ACHN (cell line): ENCODE data around the gene WDR18.

Experiments
- DNase-seq: peaks from one replicate; pipeline ENCODE4 v3.0.0-alpha.2; 2015
- in situ Hi-C: cut with HindIII; loops from 2 replicates; pipeline ENCODE4 v1.10.0; 2017; ENCODE audit warnings: low sequenced_read_pairs, low pct_ligation_motif_present, low pct_unique_long_range_greater_than_20kb

Gene WDR18

DNA sequence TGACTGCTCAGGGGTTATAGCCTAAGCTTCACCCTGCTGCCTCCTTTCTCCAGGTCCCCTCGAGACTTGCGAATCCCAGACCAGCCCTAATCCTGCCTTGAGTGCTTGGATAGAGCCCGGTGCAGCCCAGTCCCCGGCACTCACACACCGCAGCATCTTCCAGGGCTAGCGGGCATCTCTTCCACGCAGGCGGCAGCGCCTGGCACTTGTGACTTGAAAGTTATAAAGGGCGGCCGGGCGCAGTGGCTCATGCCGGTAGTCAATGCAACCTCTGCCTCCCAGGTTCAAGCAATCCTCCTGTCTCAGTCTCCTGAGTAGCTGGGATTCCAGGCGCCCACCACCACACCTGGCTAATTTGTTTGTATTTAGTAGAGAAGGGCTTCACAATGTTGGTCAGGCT, 1.9 kb downstream of the WDR18 start:
- in situ Hi-C loops, result no loop called here

DNA sequence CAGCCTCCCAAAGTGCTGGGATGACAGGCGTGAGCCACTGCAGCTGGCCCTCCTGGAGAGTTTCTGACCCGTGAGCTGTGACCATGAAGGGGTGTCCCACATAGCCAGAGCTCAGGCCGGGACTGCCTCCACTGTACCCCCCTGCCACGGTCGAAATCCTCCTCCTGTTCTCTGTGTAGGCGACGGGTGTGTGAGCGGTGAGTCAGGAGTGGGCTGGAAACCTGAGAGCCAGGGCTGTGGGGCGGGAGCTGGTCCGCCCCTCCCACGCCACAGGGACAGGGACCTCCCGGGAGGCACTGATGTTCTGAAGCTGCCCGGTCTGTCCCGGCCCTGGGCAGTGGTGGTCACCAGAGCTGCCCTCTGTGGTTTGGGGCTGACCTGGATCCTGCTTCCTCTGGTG, 3.9 kb downstream of the WDR18 start:
- in situ Hi-C loops, result no loop called here
- no peak for DNase-seq

More for the DNA sequence above, 1.9 kb downstream of the WDR18 start:
- no peak for DNase-seq

DNA sequence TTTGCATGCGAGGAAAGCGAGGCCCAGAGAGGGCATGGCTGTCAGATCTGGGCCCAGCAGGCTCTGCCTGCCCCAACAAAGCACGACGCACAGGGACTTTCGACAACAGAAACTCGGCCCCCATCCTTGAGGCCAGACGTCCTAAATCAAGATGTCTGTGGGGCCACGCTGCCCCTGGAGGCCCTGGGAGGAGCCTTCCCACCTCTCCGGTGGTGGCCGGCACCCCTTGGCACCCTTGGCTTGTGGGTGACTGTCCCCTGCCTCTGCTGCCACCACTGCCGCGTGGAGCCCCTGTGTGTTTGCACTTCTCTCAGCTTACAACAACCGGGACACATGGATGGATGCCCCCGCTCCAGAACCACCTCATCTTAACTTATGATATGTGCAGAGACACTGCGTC, 4.4 kb downstream of the WDR18 start:
- in situ Hi-C loops, result no loop called here

DNA sequence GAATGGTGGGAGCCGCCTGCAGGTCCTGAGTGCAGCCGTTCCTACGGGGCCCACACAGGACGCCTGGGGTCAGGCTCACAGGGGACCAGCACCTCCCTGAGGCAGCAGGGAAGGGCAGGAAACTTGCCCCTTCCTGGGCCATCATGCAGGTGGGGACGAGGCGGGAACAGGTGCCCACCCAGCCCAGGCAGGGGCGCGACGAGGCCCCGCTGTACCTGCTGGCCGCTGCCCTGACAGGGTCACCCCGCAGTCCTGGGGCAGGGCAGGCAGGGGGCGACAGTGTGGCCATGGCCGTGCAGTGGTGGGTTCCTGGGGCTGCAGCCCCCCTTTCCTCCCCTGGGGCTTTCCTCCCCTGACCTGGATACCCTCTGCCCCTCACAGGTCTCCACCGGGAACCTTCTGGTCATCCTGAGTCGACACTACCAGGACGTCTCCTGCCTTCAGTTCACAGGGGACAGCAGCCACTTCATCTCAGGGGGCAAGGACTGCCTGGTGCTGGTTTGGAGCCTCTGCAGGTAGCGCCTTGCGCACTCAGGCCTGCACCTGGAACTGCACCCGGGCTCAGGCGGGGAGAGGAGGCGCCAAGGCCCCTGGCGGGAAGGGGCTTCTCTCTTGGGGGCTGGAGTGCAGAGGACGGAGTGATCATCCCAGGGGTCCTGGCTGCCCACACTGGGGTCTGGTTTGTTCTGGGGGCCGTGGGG, 5.4 kb downstream of the WDR18 start:
- in situ Hi-C loops, result no loop called here
- no peak for DNase-seq

More for the DNA sequence above, 4.4 kb downstream of the WDR18 start:
- DNase-seq, result no peak

DNA sequence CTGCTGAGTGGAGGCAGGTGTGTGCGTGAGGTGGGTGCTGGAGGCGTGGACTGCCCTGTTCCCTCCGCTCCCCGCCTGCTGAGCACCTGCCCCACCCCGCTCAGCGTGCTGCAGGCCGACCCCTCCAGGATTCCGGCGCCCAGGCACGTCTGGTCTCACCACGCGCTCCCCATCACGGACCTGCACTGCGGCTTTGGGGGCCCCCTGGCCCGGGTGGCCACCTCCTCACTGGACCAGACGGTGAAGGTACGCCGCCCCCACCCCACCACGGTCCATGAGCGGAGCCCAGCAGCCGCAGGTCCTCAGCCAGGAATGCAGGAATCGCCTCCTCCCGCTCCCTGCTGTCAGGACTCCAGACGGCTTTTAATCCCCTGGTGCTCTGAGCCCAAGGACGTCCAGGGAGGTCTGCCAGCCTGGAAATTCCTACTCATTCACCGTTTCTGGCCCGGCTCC, 6.0 kb downstream of the WDR18 start:
- no peak for DNase-seq
- in situ Hi-C loops, result no loop called here

DNA sequence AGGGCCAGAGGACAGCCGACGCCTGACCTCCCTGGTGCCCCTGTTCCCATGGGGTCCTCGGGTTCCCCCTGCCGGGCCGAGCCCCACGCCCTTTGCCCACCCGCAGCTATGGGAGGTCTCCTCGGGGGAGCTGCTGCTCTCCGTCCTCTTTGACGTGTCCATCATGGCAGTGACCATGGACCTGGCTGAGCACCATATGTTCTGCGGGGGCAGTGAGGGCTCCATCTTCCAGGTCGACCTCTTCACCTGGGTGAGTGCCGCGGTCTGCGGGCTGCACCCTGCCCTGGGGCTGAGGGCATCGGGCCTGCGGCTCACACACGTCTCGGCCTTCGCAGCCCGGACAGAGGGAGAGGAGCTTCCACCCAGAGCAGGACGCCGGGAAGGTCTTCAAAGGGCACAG, 6.6 kb downstream of the WDR18 start:
- in situ Hi-C loops, result no loop called here
- DNase-seq, result no peak

DNA sequence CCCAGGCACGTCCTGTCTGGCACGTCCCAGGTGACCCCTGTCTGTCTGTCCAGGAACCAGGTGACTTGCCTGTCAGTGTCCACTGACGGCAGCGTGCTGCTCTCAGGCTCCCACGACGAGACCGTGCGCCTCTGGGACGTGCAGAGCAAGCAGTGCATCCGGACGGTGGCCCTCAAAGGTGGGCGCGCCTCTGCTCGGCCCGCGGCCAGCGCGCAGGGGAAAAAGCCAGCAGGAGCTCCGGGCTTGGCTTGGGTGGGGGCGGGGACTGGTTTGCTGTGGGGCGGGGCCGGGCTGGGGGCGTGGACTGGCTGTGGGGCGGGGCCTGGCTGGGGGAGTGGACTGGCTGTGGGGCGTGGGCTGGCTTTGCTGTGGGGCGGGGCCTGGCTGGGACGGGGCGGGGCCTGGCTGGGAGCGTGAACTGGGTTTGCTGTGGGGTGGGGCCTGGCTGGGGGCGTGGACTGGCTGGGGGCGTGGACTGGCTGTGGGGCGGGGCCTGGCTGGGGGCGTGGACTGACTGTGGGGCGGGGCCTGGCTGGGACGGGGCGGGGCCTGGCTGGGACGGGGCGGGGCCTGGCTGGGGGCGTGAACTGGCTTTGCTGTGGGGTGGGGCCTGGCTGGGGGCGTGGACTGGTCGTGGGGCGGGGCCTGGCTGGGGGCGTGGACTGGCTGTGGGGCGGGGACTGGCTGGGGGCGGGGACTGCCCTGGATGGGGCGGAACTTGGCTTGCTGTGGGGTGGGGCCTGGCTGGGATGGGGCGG, 7.2 kb downstream of the WDR18 start:
- DNase-seq, result no peak
- in situ Hi-C loops, result no loop called here

DNA sequence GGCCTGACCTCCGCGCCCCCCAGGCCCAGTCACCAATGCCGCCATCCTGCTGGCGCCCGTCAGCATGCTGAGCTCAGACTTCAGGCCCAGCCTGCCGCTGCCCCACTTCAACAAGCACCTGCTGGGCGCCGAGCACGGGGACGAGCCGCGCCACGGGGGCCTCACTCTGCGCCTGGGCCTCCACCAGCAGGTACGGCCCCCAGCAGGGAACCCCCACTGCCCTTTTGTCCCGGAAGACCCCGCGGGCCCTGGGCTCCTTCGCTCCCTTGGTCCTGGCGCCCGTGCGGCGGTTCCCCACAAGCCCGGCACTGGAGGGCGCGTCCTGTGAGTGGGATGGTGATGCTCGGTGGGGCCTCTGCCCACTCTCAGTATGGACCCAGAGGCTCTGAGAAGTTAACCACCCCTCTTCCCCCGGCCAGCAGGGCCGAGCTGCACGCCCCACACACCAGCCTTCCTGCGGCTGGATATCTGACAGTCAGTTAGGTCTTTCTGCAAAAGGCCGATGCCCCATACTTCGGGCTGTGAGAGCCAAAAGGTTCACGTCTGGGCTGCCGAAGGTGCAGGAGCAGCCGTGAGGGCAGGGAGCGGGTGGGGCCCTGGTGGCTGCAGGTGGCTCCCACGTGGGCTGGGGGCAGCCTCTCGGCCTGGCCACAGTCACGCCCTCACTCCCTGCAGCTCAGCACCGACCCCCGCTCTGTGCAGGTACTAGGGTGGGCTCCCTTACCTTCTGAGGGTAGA, 8.0 kb downstream of the WDR18 start:
- in situ Hi-C loops, result no loop called here

DNA sequence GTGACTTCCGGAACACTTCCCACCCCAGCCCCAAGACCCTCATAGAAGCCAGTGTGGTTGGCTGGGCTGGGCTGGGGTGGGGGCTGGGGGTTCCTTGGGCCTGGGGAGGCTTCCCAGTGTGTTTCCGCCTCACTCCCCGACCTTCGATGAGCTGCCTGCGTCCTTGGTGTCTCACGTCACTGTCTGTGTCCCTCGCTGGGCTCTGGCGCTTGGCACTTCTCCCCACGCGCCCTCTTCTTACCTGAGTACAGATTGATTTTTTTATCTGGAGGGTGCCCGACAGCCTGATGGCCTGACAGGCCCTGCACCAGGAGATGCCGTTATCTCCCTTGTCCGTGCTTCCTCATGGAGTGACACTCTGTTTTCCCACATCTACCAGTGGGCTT, 8.5 kb downstream of the WDR18 start:
- no peak for DNase-seq
- in situ Hi-C loops, result no loop called here

More for the DNA sequence above, 8.0 kb downstream of the WDR18 start:
- DNase-seq, result no peak

DNA sequence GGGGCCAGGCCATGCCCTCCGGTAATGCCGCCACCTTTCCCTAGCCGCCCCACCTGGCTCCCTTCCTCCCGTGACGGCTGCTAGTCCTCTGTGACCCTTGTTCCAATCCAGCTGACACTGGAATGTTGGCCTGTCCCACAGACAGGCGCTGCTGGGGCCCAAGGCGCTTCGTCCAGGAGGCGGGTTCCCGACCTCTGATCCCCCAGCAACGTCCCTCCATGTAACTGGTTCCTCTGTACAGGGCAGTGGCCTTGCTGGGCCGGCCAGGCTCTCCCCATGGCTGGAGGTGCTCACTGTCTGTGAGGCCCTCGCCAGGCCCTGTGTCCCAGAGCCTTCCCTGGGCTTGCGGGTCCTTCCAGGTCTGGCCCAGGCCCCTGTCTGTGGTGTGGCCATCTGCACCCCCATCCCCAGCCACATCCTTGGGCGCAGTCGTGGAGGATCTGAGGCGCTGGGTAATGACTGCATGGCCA, 9.3 kb downstream of the WDR18 start:
- no peak for DNase-seq
- in situ Hi-C loops, result no loop called here

DNA sequence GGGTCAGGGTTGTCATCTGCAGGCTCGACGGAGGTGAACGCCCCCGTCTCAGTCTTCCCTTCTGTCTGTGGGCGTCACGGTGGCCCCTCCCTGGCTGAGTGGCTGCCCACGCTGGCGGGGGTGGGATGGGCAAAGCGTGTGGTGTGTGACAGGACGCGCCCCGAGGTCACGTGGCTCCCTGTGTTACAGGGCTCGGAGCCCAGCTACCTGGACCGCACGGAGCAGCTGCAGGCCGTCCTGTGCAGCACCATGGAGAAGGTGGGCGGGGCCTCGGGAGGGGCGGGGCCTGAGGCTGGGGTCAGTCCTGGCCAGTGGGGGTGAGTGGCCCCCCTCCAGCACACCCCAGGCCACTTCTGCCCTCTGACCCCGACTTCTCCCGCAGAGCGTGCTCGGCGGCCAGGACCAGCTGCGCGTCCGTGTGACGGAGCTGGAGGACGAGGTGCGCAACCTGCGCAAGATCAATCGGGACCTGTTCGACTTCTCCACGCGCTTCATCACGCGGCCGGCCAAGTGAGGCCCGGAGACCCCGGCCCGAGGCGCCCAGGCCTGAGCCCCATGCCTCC, 9.8 kb downstream of the WDR18 start:
- in situ Hi-C loops, result no loop called here
- no peak for DNase-seq

DNA sequence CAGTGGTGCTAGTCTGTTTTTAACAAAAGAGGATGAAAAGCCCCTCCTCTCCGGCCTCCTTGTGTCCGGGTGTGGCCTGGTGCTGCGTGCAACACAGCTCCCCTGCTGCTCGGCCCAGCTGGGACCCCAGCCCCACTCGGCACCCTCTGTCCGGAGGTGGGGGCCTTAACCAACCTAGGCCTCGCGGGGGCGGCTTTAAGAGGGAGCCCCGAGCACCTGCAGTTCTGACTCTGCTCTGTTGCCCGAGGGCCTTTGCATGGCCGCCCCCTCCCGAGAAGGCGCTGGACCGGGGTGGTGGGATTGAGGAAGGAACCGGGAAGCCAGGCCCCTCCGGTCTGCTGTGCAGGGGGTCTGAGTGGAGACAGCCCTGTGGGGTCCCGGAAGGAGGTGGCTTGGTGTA, 10.4 kb downstream of the WDR18 start:
- in situ Hi-C loops, result no loop called here
- no peak for DNase-seq

DNA sequence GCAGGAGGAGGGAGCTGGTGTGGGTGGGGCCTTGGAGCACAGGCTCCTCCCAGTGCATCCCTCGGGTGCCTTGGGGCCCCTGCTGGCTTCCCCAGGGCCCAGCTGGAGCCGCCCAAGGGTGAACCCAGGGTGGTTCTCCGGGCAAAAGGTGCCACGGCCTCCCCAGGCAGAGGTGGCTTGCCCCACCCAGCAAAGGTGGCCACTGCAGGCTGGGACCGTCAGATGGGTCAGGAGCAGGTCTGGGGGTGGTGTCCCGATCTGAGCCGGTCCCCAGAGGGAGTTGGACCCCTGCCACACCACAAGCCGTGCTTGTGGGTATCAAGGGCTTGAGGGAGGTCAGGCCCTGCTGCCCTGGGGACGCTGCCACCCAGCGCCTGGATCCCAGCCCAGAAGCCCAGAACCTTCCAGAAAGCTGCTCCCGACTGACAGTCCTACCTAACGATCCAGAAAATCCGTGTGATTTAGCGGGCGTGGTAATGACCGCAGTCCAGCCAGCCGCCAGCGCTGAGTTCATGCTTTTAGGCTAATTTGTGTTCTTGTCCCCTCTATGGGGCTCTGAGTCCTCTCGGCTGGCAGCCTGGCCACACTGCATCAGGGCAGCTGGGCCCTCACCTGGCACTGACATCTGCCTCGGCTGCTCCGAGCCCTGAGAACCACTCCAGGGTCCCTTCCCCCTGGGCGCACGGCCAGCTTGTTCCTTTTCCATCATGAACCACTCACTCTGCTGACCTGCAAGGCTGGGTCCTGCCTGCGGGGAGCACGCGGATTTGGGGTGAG, 11.1 kb downstream of the WDR18 start:
- DNase-seq, result peak; percentile 86
- in situ Hi-C loops, result no loop called here

DNA sequence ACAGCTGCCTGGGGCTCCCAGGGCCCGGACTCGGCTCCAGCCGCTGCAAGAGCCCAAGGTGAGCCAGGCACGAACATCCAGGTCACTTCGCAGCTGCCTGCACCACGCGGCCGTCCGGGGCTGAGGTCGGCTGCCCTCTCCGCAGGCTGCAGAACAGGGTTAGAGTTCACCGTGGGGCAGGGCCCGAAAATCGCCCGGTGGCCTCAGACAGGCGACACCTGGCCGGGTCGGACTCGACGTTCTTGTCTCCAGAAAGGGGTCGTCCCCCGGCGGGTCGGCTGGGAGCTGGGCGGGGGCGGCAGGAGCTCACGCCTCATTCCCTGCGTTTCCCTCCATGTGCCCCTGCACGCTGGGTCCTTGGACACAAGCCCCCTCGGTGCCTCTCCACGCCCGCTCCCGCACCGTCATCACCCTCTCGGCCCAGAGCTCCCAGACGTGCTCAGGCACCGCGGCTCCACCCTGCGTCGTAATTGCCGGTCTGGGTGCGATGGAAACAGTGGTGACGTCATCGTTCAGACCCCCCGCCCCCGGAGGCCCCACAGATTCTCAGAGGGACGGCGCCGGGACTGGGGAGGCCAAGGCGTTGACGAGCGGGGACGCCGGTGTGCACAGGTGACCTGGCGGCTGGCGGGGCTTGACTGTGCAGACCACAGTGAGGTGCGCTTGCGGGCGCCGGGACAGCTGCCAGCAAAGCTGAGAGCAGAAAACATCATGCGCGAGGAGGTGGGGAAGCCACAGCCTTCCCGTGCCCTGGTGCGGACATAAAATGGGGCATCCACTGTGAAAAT, 12.1 kb downstream of the WDR18 start:
- in situ Hi-C loops, result no loop called here
- no peak for DNase-seq

DNA sequence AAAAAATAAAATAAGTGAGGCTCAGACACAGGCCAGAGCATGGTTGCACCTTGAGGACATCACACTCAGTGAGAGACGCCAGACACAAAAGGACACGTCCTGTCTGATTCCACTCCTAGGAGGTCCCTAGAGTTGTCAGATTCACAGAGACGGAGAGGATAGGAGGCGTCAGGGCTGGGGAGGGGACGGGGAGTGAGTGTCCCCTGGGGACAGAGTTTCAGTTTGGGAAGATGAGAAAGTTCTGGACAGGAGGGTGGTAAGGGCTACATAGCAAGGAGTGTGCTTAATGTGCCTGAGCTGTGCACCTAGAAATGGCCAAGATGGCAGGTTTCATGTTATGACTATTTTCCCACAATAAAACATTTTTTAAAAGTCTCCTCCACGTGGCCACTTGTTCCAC, 13.9 kb downstream of the WDR18 start:
- in situ Hi-C loops, result no loop called here
- no peak for DNase-seq

DNA sequence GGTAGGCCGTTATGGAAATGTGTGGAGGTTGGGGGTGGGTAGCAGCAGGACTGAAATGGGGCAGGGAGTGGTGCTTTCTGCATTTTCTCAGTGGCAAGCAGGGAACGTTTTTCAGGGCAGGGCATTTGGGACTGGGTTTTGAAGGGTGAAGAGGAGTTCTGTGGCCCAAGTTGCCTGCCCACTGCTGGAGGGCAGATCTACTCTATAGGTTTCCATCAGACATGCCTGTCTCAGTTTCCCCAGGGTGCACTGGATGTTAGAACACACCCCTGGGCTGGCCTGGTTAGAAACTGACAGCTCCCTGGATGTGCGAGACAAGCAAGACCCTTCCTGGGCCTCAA, 15.2 kb downstream of the WDR18 start:
- no peak for DNase-seq
- in situ Hi-C loops, result no loop called here

DNA sequence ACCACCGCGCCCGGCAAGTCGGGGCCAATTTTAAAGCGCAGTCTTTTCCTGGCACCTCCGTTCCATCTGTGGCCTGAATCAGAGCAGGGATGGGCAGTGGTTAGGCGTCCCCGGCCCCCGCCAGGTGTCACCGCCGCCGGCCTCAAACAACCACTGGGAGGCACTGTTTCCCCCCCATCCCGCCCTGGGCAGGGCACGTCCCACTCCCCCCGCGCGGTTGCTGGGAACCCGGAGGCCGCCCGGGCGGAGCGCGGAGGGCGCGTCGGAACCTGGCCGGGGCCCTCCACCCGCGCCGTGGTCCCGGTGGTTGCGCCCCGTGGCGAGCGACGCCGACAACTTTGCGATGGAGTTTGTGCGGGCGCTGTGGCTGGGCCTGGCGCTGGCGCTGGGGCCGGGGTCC, 15.9 kb downstream of the WDR18 start, which contains the start of gene GRIN3B:
TSS of gene GRIN3B (plus strand) at position 325 of the 400 bp plus-strand sequence. CDS start at position 344, 19 bp downstream.
- DNase-seq, result peak; percentile 60

More for the DNA sequence above, 15.9 kb downstream of the WDR18 start, which contains the start of gene GRIN3B:
- in situ Hi-C loops, result no loop called here
